Prostate gland (tissue), 2 donors: ENCODE results near the gene MTIF3.

Source experiments
- CTCF ChIP-seq, 4 experiments: fragments of 200-600 bp in 2 of 4; fragments of 450-650 bp in 2 of 4; sonication (generic) in 2 of 4; IDR thresholded peaks; 1 replicate in 3 of 4; 2 replicates in 1 of 4; pipeline ENCODE4 v1.5.1; 2016 to 2019; ENCODE audit warnings: antibody characterized with exemption in 4 of 4, mild to moderate bottlenecking in 2 of 4, moderate library complexity in 2 of 4
- POLR2AphosphoS5 ChIP-seq: sonication (generic); formaldehyde crosslinking; IDR thresholded peaks from one replicate; pipeline ENCODE4 v1.6.1; 2017; ENCODE audit warnings: antibody characterized with exemption

- TF ChIP-seq CTCF (IDR thresholded peaks at IDR 0.05), result no peak
- TF ChIP-seq POLR2AphosphoS5, result no peak
These were observed 18.2 kb downstream of the MTIF3 start for GRCh38 chr13:27432180-27432579.
